ENCODE data around the gene PBX2. TPM values are rescaled to one million over a fixed set of nuclear protein-coding genes. Genes with fewer than 3 reads are reported as not detected.

The PBX2 gene
- total and polyA plus RNA-seq, 4 experiments from 2014 or later = 0.57 to 192 (median 94.7) TPM

- Mint-ChIP-seq H3K36me3 (peaks cover 0 to 3% of the 10 kb centered on the region in 2 donors), H3K27me3 (peaks cover 0 to 8% of the 10 kb centered on the region in 2 donors), H3K4me1 (no peaks in the 10 kb centered on the region), H3K4me3 (no peak overlapping the region), H3K9me3 (no peaks in the 10 kb centered on the region), H3K27ac (no peak overlapping the region)
- Histone ChIP-seq H3K27me3 (ENCODE audit: insufficient read depth, low read length) (no peaks in the 10 kb centered on the region), H3K4me1 (ENCODE audit: insufficient read depth, low read length) (peaks cover under 1% of the 10 kb centered on the region), H3K27ac (ENCODE audit: low read depth, low read length) (no peak overlapping the region), H3K4me3 (ENCODE audit: low read length in 2 of 2) (no peak overlapping the region), H3K9me3 (ENCODE audit: control insufficient read depth in 1 of 2, low read length in 2 of 2) (no peaks in the 10 kb centered on the region), H3K36me3 (ENCODE audit: insufficient read depth, low read length) (no peaks in the 10 kb centered on the region)
- CTCF ChIA-PET (ENCODE audit: partially characterized antibody) = no interaction called here
- no peak for DNase-seq
- POLR2A ChIA-PET (ENCODE audit: partially characterized antibody) = no interaction called here
- intact Hi-C loops (cut with micrococcal nuclease) = no loop called here
These were observed 12.2 kb upstream of the PBX2 start for GRCh38 chr6:32202186-32202585.

GRCh38 chr6:32200711-32201475, 10.9 kb upstream of the PBX2 start:
- no peak overlapping the region for H3K4me3 Mint-ChIP-seq
- intact Hi-C loops (cut with micrococcal nuclease) = no loop called here

GRCh38 chr6:32198866-32199265, 8.9 kb upstream of the PBX2 start:
- no peaks in the 10 kb centered on the region for H3K9me3 ChIP-seq (ENCODE audit: control insufficient read depth in 1 of 2, low read length in 2 of 2)
- H3K9me3 Mint-ChIP-seq = no peaks in the 10 kb centered on the region
- no peaks in the 10 kb centered on the region for H3K27me3 ChIP-seq (ENCODE audit: insufficient read depth, low read length)
- H3K27ac ChIP-seq (ENCODE audit: low read depth, low read length) = no peak overlapping the region
- intact Hi-C loops (cut with micrococcal nuclease) = loop anchor here (10.0 kb wide), 2 partner anchors 1006 to 1216 kb away; partner anchors contain the start of genes CUTA, HSD17B8, PHF1 and RING1
- DNase-seq = no peak
- peaks cover 18 to 31% (median 20%) of the 10 kb centered on the region in 4 donors for H3K4me1 Mint-ChIP-seq
- peaks cover 0 to 2% of the 10 kb centered on the region in 2 donors for H3K36me3 Mint-ChIP-seq
- CTCF ChIA-PET (ENCODE audit: partially characterized antibody) = no interaction called here
- no peaks in the 10 kb centered on the region for H3K36me3 ChIP-seq (ENCODE audit: insufficient read depth, low read length)
- peak overlapping the region in 4 of 7 donors; percentile 35 to 84 (median 66) for H3K27ac Mint-ChIP-seq
- no peak overlapping the region for H3K4me3 ChIP-seq (ENCODE audit: low read length in 2 of 2)
- POLR2A ChIA-PET (ENCODE audit: partially characterized antibody) = interaction anchor here (1.0 kb wide), 1 partner anchor 21 kb away, joined by 3 read pairs; no protein-coding TSS in a partner anchor
- peaks cover 23% of the 10 kb centered on the region for H3K4me1 ChIP-seq (ENCODE audit: insufficient read depth, low read length)
- H3K4me3 Mint-ChIP-seq = no peak overlapping the region
- peaks cover 0 to 4% of the 10 kb centered on the region in 2 donors for H3K27me3 Mint-ChIP-seq

More at GRCh38 chr6:32200711-32201475, 10.9 kb upstream of the PBX2 start:
- Histone ChIP-seq H3K27ac (ENCODE audit: low read depth, low read length) (no peak overlapping the region), H3K9me3 (ENCODE audit: control insufficient read depth in 1 of 2, low read length in 2 of 2) (no peaks in the 10 kb centered on the region), H3K36me3 (ENCODE audit: insufficient read depth, low read length) (no peaks in the 10 kb centered on the region), H3K4me1 (ENCODE audit: insufficient read depth, low read length) (peaks cover 8% of the 10 kb centered on the region), H3K27me3 (ENCODE audit: insufficient read depth, low read length) (no peaks in the 10 kb centered on the region), H3K4me3 (ENCODE audit: low read length in 2 of 2) (no peak overlapping the region)
- DNase-seq = no peak
- Mint-ChIP-seq H3K36me3 (peaks cover 0 to 3% of the 10 kb centered on the region in 2 donors), H3K9me3 (no peaks in the 10 kb centered on the region), H3K4me1 (peaks cover 3 to 11% (median 5%) of the 10 kb centered on the region in 4 donors), H3K27ac (peak overlapping the region in 1 of 7 donors; percentile 18), H3K27me3 (peaks cover 0 to 8% of the 10 kb centered on the region in 2 donors)
- POLR2A ChIA-PET (ENCODE audit: partially characterized antibody) = no interaction called here
- CTCF ChIA-PET (ENCODE audit: partially characterized antibody) = no interaction called here

- Mint-ChIP-seq H3K27ac (peak overlapping the region in 5 of 7 donors; percentile 50 to 84 (median 65)), H3K27me3 (peaks cover 0 to 2% of the 10 kb centered on the region in 2 donors), H3K4me1 (peaks cover 23 to 36% (median 26%) of the 10 kb centered on the region in 4 donors), H3K9me3 (no peaks in the 10 kb centered on the region), H3K36me3 (peaks cover 0 to 2% of the 10 kb centered on the region in 2 donors), H3K4me3 (peak overlapping the region in 1 of 8 donors; percentile 30)
- Histone ChIP-seq H3K27me3 (ENCODE audit: insufficient read depth, low read length) (no peaks in the 10 kb centered on the region), H3K27ac (ENCODE audit: low read depth, low read length) (no peak overlapping the region), H3K9me3 (ENCODE audit: control insufficient read depth in 1 of 2, low read length in 2 of 2) (no peaks in the 10 kb centered on the region), H3K36me3 (ENCODE audit: insufficient read depth, low read length) (no peaks in the 10 kb centered on the region), H3K4me1 (ENCODE audit: insufficient read depth, low read length) (peaks cover 28% of the 10 kb centered on the region), H3K4me3 (ENCODE audit: low read length in 2 of 2) (no peak overlapping the region)
- intact Hi-C loops (cut with micrococcal nuclease) = loop anchor here (10.0 kb wide), 2 partner anchors 1006 to 1216 kb away; partner anchors contain the start of genes CUTA, HSD17B8, PHF1 and RING1
- ChIA-PET CTCF (ENCODE audit: partially characterized antibody) (no interaction called here), POLR2A (ENCODE audit: partially characterized antibody) (interaction anchor here (12.7 kb wide), 1 partner anchor 69 kb away, joined by 188 read pairs; the partner anchor contains the start of genes ATF6B and FKBPL)
- DNase-seq = no peak
These were observed 8.3 kb upstream of the PBX2 start for GRCh38 chr6:32198345-32198696.

- no peaks in the 10 kb centered on the region for H3K36me3 ChIP-seq (ENCODE audit: insufficient read depth, low read length)
- H3K4me3 ChIP-seq (ENCODE audit: low read length in 2 of 2) = peak overlapping the region; percentile 53 to 97
- peak overlapping the region; percentile 93 to 100 (median 98) for H3K4me3 Mint-ChIP-seq
- POLR2A ChIA-PET (ENCODE audit: partially characterized antibody) = interaction anchor here (0.6 to 12.7 kb wide), 9 partner anchors 17 to 781 kb away, joined by 3 to 188 read pairs (median 4); partner anchors contain the start of genes ATF6B, EGFL8 and FKBPL
- H3K27ac Mint-ChIP-seq = peak overlapping the region; percentile 97 to 100 (median 99)
- H3K36me3 Mint-ChIP-seq = peaks cover 4 to 11% of the 10 kb centered on the region in 2 donors
- peaks cover 33% of the 10 kb centered on the region for H3K4me1 ChIP-seq (ENCODE audit: insufficient read depth, low read length)
- no peaks in the 10 kb centered on the region for H3K9me3 Mint-ChIP-seq
- peak overlapping the region; percentile 98 for H3K27ac ChIP-seq (ENCODE audit: low read depth, low read length)
- peaks cover 23 to 47% (median 27%) of the 10 kb centered on the region in 4 donors for H3K4me1 Mint-ChIP-seq
- DNase-seq = no peak
- CTCF ChIA-PET (ENCODE audit: partially characterized antibody) = interaction anchor here (0.7 to 1.5 kb wide), 3 partner anchors 48 to 67 kb away, joined by 3 to 4 read pairs (median 3); partner anchors contain the start of gene FKBPL
- no peaks in the 10 kb centered on the region for H3K27me3 ChIP-seq (ENCODE audit: insufficient read depth, low read length)
- H3K27me3 Mint-ChIP-seq = peaks cover 0 to 2% of the 10 kb centered on the region in 2 donors
- intact Hi-C loops (cut with micrococcal nuclease) = loop anchor here (2.0 to 10.0 kb wide), 3 partner anchors 48 to 1218 kb away; partner anchors contain the start of genes CUTA, HSD17B8, PHF1 and RING1
- no peaks in the 10 kb centered on the region for H3K9me3 ChIP-seq (ENCODE audit: control insufficient read depth in 1 of 2, low read length in 2 of 2)
These were observed 6.9 kb upstream of the PBX2 start for GRCh38 chr6:32196682-32197616.

GRCh38 chr6:32195902-32196681, 6.1 kb upstream of the PBX2 start:
- no peaks in the 10 kb centered on the region for H3K9me3 Mint-ChIP-seq
- H3K27me3 Mint-ChIP-seq = peaks cover 0 to 2% of the 10 kb centered on the region in 2 donors
- peaks cover 12 to 20% of the 10 kb centered on the region in 2 donors for H3K36me3 Mint-ChIP-seq

More at GRCh38 chr6:32195902-32196681, 6.1 kb upstream of the PBX2 start:
- peak overlapping the region; percentile 98 for H3K27ac ChIP-seq (ENCODE audit: low read depth, low read length)
- Mint-ChIP-seq H3K27ac (peak overlapping the region; percentile 97 to 100 (median 99)), H3K4me1 (peaks cover 23 to 55% (median 27%) of the 10 kb centered on the region in 4 donors), H3K4me3 (peak overlapping the region; percentile 93 to 100 (median 98))
- no peaks in the 10 kb centered on the region for H3K36me3 ChIP-seq (ENCODE audit: insufficient read depth, low read length)
- peaks cover 33% of the 10 kb centered on the region for H3K4me1 ChIP-seq (ENCODE audit: insufficient read depth, low read length)
- peak in 1 of 5 donors; percentile 76 for DNase-seq
- ChIA-PET POLR2A (ENCODE audit: partially characterized antibody) (interaction anchor here (0.6 to 12.7 kb wide), 33 partner anchors 9 to 1076 kb away, joined by 3 to 408 read pairs (median 4); partner anchors contain the start of genes AGPAT1, ATF6B, BAG6 and DDX39B), CTCF (ENCODE audit: partially characterized antibody) (interaction anchor here (0.8 to 2.5 kb wide), 14 partner anchors 14 to 776 kb away, joined by 3 to 15 read pairs (median 4); partner anchors contain the start of genes AGPAT1, ATF6B, FKBPL and TAP2)
- no peaks in the 10 kb centered on the region for H3K27me3 ChIP-seq (ENCODE audit: insufficient read depth, low read length)
- H3K4me3 ChIP-seq (ENCODE audit: low read length in 2 of 2) = peak overlapping the region; percentile 53 to 97
- H3K9me3 ChIP-seq (ENCODE audit: control insufficient read depth in 1 of 2, low read length in 2 of 2) = no peaks in the 10 kb centered on the region
- intact Hi-C loops (cut with micrococcal nuclease) = loop anchor here (1.0 to 10.0 kb wide), 8 partner anchors 18 to 1219 kb away; partner anchors contain the start of genes ATF6B, CUTA, HSD17B8 and PHF1

Data from CD4-positive, alpha-beta memory T cell (primary cell).